K562 (cell line): Measurements from ENCODE around the gene IRS2. TPM values are rescaled to one million over a fixed set of nuclear protein-coding genes. Genes with fewer than 3 reads are reported as not detected.

ENCODE experiments used
- ATAC-seq: fragments of 200-7000 bp; cut with Tn5 transposase; 3 replicates; pipeline ENCODE4 v1.9.1; 2020; ENCODE audit warnings: moderate library complexity
- BruUV-seq: library from RNA; stranded (reverse); fragments of 400-500 nt; replicated peaks from 2 replicates; lab custom pipeline; 2021; lab: Mats Ljungman, UMichigan
- CTCF ChIA-PET: fragments of 300-600 bp; formaldehyde crosslinking; extraction: SDS; loops from one replicate; lab custom pipeline; 2021; ENCODE audit warnings: low intra/inter-chr PET ratio; lab: Yijun Ruan, JAX
- POLR2A ChIA-PET: fragments of 300-600, 350-650 bp; sonication (Branson Sonifier 250); formaldehyde crosslinking; extraction: SDS; loops from one replicate; lab custom pipeline; 2021; ENCODE audit warnings: antibody characterized with exemption, inconsistent platforms; lab: Yijun Ruan, JAX
- DNase-seq, 4 experiments: peaks; one replicate each; pipeline versions ENCODE4 v3.0.0 to v3.0.0-alpha.2; 2011 to 2018; ENCODE audit warnings: low spot score in 3 of 4, mixed read lengths in 3 of 4; ENCODE audit errors: extremely low read depth in 1 of 4
- FAIRE-seq: peaks from 2 replicates; lab custom pipeline; 2011; peaks lifted over from hg19 to GRCh38; lab: Jason Lieb, UNC
- H2AFZ ChIP-seq: 2 replicates; pipeline ENCODE4 v1.6.0; 2011; ENCODE audit warnings: low read depth, low read length, control low read depth, inconsistent platforms
- H3K27ac ChIP-seq: fragments of 200-600 bp; 3 replicates; pipeline ENCODE4 v1.8.0; 2011; ENCODE audit warnings: low read depth, mild to moderate bottlenecking, control low read depth, inconsistent platforms, low read length, moderate library complexity, mixed read lengths; ENCODE audit errors: extremely low read depth
- H3K27me3 ChIP-seq, 2 experiments: fragments of 300-600 bp in 1 of 2; 2 replicates in 1 of 2; 3 replicates in 1 of 2; pipeline versions ENCODE4 v1.6.0 to v1.8.0; 2011; ENCODE audit warnings: inconsistent platforms in 2 of 2, low read length in 2 of 2, mild to moderate bottlenecking in 1 of 2, mixed read lengths in 1 of 2, moderate library complexity in 1 of 2; ENCODE audit not compliant: control insufficient read depth in 2 of 2, insufficient read depth in 2 of 2
- H3K36me3 ChIP-seq: fragments of 300-600 bp; 3 replicates; pipeline ENCODE4 v1.8.0; 2011; ENCODE audit warnings: mild to moderate bottlenecking, low read length, inconsistent platforms; ENCODE audit not compliant: control insufficient read depth, insufficient read depth
- H3K4me1 ChIP-seq, 2 experiments: fragments of 200-600 bp in 1 of 2; replicated peaks in 1 of 2; 2 replicates in 1 of 2; 3 replicates in 1 of 2; pipeline versions ENCODE4 v1.5.1 to v1.8.0; 2011; ENCODE audit warnings: inconsistent platforms in 2 of 2, low read length in 2 of 2, mild to moderate bottlenecking in 1 of 2, mixed read lengths in 1 of 2, moderate library complexity in 1 of 2; ENCODE audit not compliant: control insufficient read depth in 2 of 2, insufficient read depth in 2 of 2
- H3K4me2 ChIP-seq: 2 replicates; pipeline ENCODE4 v1.6.1; 2011; ENCODE audit warnings: low read length, control low read depth, inconsistent platforms, mixed read lengths; ENCODE audit not compliant: insufficient read depth
- H3K4me3 ChIP-seq: fragments of 200-600 bp; sonication (generic), shearing (Covaris generic); 2 replicates; pipeline ENCODE4 v1.5.1; 2016; ENCODE audit warnings: control low read depth, inconsistent platforms
- H3K79me2 ChIP-seq: fragments of 200-600 bp; 3 replicates; pipeline ENCODE4 v1.8.0; 2011; ENCODE audit warnings: low read length, inconsistent platforms; ENCODE audit not compliant: control insufficient read depth, insufficient read depth
- H3K9ac ChIP-seq, 2 experiments: 2 replicates each; pipeline versions ENCODE4 v1.6.0 to v1.6.1; 2011; ENCODE audit warnings: low read depth in 2 of 2, low read length in 2 of 2, control low read depth in 1 of 2, inconsistent platforms in 1 of 2, mild to moderate bottlenecking in 1 of 2, mixed read lengths in 1 of 2; ENCODE audit not compliant: insufficient read depth in 1 of 2
- H3K9me1 ChIP-seq: one replicate; pipeline ENCODE4 v1.6.0; 2011; ENCODE audit warnings: inconsistent platforms, mild to moderate bottlenecking, low read length, moderate library complexity; ENCODE audit not compliant: control insufficient read depth, insufficient read depth
- H3K9me3 ChIP-seq: replicated peaks from 2 replicates; pipeline ENCODE4 v1.5.1; 2011; ENCODE audit warnings: low read depth, low read length, inconsistent platforms; ENCODE audit not compliant: control insufficient read depth, insufficient read depth
- H4K20me1 ChIP-seq: replicated peaks from 2 replicates; pipeline ENCODE4 v1.6.1; 2011; ENCODE audit warnings: low read length, inconsistent platforms, mixed read lengths; ENCODE audit not compliant: control insufficient read depth, insufficient read depth
- BACH1 ChIP-seq: fragments of 200-800 bp; sonication (Bioruptor generic); IDR thresholded peaks from 2 replicates; pipeline ENCODE4 v1.6.1; 2016; ENCODE audit warnings: missing genetic modification characterization, missing compliant biosample characterization
- CHD1 ChIP-seq: fragments of 200-600 bp; sonication (generic); IDR thresholded peaks from one replicate; pipeline ENCODE4 v1.6.1; 2012; ENCODE audit warnings: mild to moderate bottlenecking, moderate library complexity, low read length, inconsistent platforms
- ETV1 ChIP-seq: fragments of 450-650 bp; conservative IDR thresholded peaks from 2 replicates; pipeline ENCODE4 v1.6.1; 2016; ENCODE audit warnings: missing genetic modification characterization, control low read depth, low read depth, missing compliant biosample characterization
- FUS ChIP-seq: fragments of 200-400 bp; formaldehyde crosslinking; optimal IDR thresholded peaks from 2 replicates; pipeline ENCODE3; 2017; ENCODE audit warnings: low read depth, low read length
- GABPA ChIP-seq: fragments of 200-800 bp; sonication (Bioruptor generic); conservative IDR thresholded peaks from 2 replicates; pipeline ENCODE4 v1.6.1; 2016; ENCODE audit warnings: low read depth, missing genetic modification characterization, missing compliant biosample characterization
- GATAD2A ChIP-seq: fragments of 450-650 bp; IDR thresholded peaks from 2 replicates; pipeline ENCODE4 v1.6.1; 2017
- HNRNPH1 ChIP-seq: fragments of 200-400 bp; formaldehyde crosslinking; optimal IDR thresholded peaks from 2 replicates; pipeline ENCODE3; 2017; ENCODE audit warnings: low read depth, mild to moderate bottlenecking, low read length, moderate library complexity
- HSF4 ChIP-seq: fragments of 250-450 bp; sonication (Bioruptor Pico); IDR thresholded peaks from 2 replicates; pipeline ENCODE4 v2.1.2; 2022; ENCODE audit warnings: mild to moderate bottlenecking, moderate library complexity, borderline replicate concordance
- SRSF1 ChIP-seq: fragments of 200-400 bp; formaldehyde crosslinking; IDR thresholded peaks from 2 replicates; pipeline ENCODE4 v1.6.1; 2017; ENCODE audit warnings: mild to moderate bottlenecking, low read depth, low read length, moderate library complexity
- TAF7 ChIP-seq: fragments of 450-650 bp; IDR thresholded peaks from 2 replicates; pipeline ENCODE4 v1.6.1; 2016; ENCODE audit warnings: missing genetic modification characterization, missing compliant biosample characterization
- TAL1 ChIP-seq: fragments of 450-650 bp; IDR thresholded peaks from 2 replicates; pipeline ENCODE4 v1.6.1; 2016; ENCODE audit warnings: mild to moderate bottlenecking
- ZBTB17 ChIP-seq: fragments of 450-650 bp; formaldehyde crosslinking; IDR thresholded peaks from 2 replicates; pipeline ENCODE4 v1.4.0; 2020; ENCODE audit warnings: mild to moderate bottlenecking
- ZNF134 ChIP-seq: fragments of 250-450 bp; sonication (Bioruptor Pico); conservative IDR thresholded peaks from 2 replicates; pipeline ENCODE4 v1.4.0; 2020
- ZNF217 ChIP-seq: sonication (generic); formaldehyde crosslinking; IDR thresholded peaks from 2 replicates; pipeline ENCODE4 v1.8.0; 2022; ENCODE audit warnings: mild to moderate bottlenecking, missing genetic modification reagents
- ZNF699 ChIP-seq: fragments of 250-450 bp; sonication (Bioruptor Pico); IDR thresholded peaks from 2 replicates; pipeline ENCODE4 v1.8.0; 2021; ENCODE audit warnings: mild to moderate bottlenecking, moderate library complexity; ENCODE audit not compliant: insufficient replicate concordance
- ZNF77 ChIP-seq: fragments of 250-450 bp; sonication (Bioruptor Pico); IDR thresholded peaks from 2 replicates; pipeline ENCODE4 v1.5.0; 2020
- whole genome bisulfite sequencing: fragments of 100-300 bp; shearing (Covaris generic); methylation state at CpG from one replicate; pipeline ENCODE4 v1.1.6; 2016; ENCODE audit warnings: low coverage, mixed read lengths; ENCODE audit not compliant: insufficient coverage; ENCODE audit errors: missing lambda C conversion rate; 5-methylcytosine and 5-hydroxymethylcytosine counted together
- in situ Hi-C: fragments of 300-500 bp; cut with MboI; formaldehyde crosslinking; loops from 4 replicates; pipeline ENCODE4 v1.15.0; 2018; ENCODE audit warnings: inconsistent platforms, mixed read lengths
- intact Hi-C: fragments of 100-400 bp; cut with micrococcal nuclease; formaldehyde crosslinking; loops from 2 replicates; pipeline ENCODE4 v1.14.2; 2022
- polyA plus RNA-seq, 8 experiments: library from polyadenylated mRNA; depleted of rRNA in 4 of 8; stranded (reverse) in 5 of 8; unstranded in 3 of 8; fragments of >200 nt; fragmentation: Nextera tagmentation in 2 of 8; fragmentation: Illumina TruSeq in 1 of 8; extraction: Ambion mirVana in 2 of 8; extraction: Trizol in 1 of 8; gene quantifications; 2 replicates each; pipeline versions ENCODE4 v1.2.1 to v1.2.3, GENCODE V29; 2011 to 2014; ENCODE audit warnings: inconsistent platforms in 1 of 8, missing spikeins in 1 of 8
- total RNA-seq, 7 experiments: library from RNA; depleted of rRNA in 6 of 7; stranded (reverse); fragments of >200 nt in 6 of 7; fragmentation: Illumina TruSeq in 2 of 7; extraction: Trizol in 2 of 7; gene quantifications; 2 replicates each; pipeline versions ENCODE4 v1.2.1 to v1.2.3, GENCODE V29; 2011 to 2021; ENCODE audit warnings: low replicate concordance in 1 of 7
- TF ChIP-seq, protein P1 (sequence below): sonication (generic); formaldehyde crosslinking; IDR thresholded peaks from 2 replicates; pipeline ENCODE4 v1.8.0; 2022; ENCODE audit warnings: missing genetic modification reagents, mild to moderate bottlenecking, borderline replicate concordance
- TF ChIP-seq, protein P2 (sequence below), 3 experiments: IDR thresholded peaks in 2 of 3; conservative IDR thresholded peaks in 1 of 3; 2 replicates each; pipeline ENCODE4 v1.5.1; 2011 to 2012; ENCODE audit warnings: low read length in 3 of 3, mild to moderate bottlenecking in 3 of 3, control low read depth in 2 of 3, improper control_type of control experiment in 1 of 3, inconsistent platforms in 1 of 3, low read depth in 1 of 3, mixed read lengths in 1 of 3, moderate library complexity in 1 of 3; ENCODE audit not compliant: insufficient read depth in 2 of 3
- TF ChIP-seq, protein P3 (sequence below): fragments of 250-450 bp; sonication (Bioruptor Pico); IDR thresholded peaks from 2 replicates; pipeline ENCODE4 v1.5.0; 2021
- TF ChIP-seq, protein P4 (sequence below): fragments of 250-450 bp; sonication (Bioruptor Pico); IDR thresholded peaks from 2 replicates; pipeline ENCODE4 v1.5.0; 2022; ENCODE audit warnings: mild to moderate bottlenecking

IRS2 gene
- total and polyA plus RNA-seq, 9 of the 15 experiments (the other 6 are each of a cell fraction or from before 2014, with no cell fraction given): 0.36 to 4.6 (median 0.63) TPM

DNA sequence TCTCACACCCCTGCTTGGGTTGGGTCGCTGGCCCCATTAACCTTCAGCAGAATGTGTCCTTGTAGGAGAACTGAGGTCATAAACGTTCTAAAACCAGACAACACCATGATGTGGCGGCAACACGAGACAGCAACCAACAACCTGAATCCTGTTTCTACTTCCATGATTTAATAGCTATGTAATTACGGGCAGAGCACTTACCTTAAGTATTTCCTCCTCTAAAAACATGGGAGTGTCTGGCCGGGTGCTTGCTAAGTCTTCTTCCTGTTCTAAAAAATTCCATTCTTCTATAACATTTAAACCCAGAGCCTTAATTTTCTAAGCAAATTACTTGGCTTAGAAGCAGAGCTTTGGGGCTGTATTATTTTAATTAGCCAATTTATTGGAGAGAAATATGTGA is 33.5 kb upstream of the IRS2 start:
- ChIA-PET POLR2A (no interaction called here), CTCF (no interaction called here)
- ATAC-seq (no peak), DNase-seq (no peak), FAIRE-seq (no peak)
- no peak overlapping the region for H3K4me2 ChIP-seq
- no peaks in the 10 kb centered on the region for H3K4me1 ChIP-seq
- H4K20me1 ChIP-seq: no peaks in the 10 kb centered on the region
- peaks cover 0 to 13% of the 10 kb centered on the region in 2 experiments; a peak in 4 of 5 replicates for H3K27me3 ChIP-seq
- in situ Hi-C loops: no loop called here
- TF ChIP-seq ZBTB17 (CRISPR knock-in tag): no peak
- TF ChIP-seq HNRNPH1: no peak
- TF ChIP-seq BACH1: no peak
- no peak for TF ChIP-seq ZNF134 (CRISPR knock-in tag)
- TF ChIP-seq, protein P1, sequence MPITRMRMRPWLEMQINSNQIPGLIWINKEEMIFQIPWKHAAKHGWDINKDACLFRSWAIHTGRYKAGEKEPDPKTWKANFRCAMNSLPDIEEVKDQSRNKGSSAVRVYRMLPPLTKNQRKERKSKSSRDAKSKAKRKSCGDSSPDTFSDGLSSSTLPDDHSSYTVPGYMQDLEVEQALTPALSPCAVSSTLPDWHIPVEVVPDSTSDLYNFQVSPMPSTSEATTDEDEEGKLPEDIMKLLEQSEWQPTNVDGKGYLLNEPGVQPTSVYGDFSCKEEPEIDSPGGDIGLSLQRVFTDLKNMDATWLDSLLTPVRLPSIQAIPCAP: no peak
- TF ChIP-seq FUS: no peak
- TF ChIP-seq GABPA (tag): no peak
- TF ChIP-seq ETV1 (tag): no peak
- TF ChIP-seq, protein P2, sequence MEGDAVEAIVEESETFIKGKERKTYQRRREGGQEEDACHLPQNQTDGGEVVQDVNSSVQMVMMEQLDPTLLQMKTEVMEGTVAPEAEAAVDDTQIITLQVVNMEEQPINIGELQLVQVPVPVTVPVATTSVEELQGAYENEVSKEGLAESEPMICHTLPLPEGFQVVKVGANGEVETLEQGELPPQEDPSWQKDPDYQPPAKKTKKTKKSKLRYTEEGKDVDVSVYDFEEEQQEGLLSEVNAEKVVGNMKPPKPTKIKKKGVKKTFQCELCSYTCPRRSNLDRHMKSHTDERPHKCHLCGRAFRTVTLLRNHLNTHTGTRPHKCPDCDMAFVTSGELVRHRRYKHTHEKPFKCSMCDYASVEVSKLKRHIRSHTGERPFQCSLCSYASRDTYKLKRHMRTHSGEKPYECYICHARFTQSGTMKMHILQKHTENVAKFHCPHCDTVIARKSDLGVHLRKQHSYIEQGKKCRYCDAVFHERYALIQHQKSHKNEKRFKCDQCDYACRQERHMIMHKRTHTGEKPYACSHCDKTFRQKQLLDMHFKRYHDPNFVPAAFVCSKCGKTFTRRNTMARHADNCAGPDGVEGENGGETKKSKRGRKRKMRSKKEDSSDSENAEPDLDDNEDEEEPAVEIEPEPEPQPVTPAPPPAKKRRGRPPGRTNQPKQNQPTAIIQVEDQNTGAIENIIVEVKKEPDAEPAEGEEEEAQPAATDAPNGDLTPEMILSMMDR (IDR thresholded peaks at IDR 0.05 in 2 of 3, conservative IDR thresholded peaks at IDR 0.05 in 1 of 3; ENCODE audit: insufficient read depth in 2 of 3, low read depth in 1 of 3, low read length in 3 of 3): no peak
- no peak for TF ChIP-seq CHD1
- no peak for TF ChIP-seq TAL1
- no peak for TF ChIP-seq HSF4 (CRISPR knock-in tag)
- TF ChIP-seq, protein P3, sequence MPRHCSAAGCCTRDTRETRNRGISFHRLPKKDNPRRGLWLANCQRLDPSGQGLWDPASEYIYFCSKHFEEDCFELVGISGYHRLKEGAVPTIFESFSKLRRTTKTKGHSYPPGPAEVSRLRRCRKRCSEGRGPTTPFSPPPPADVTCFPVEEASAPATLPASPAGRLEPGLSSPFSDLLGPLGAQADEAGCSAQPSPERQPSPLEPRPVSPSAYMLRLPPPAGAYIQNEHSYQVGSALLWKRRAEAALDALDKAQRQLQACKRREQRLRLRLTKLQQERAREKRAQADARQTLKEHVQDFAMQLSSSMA: no peak
- TF ChIP-seq, protein P4, sequence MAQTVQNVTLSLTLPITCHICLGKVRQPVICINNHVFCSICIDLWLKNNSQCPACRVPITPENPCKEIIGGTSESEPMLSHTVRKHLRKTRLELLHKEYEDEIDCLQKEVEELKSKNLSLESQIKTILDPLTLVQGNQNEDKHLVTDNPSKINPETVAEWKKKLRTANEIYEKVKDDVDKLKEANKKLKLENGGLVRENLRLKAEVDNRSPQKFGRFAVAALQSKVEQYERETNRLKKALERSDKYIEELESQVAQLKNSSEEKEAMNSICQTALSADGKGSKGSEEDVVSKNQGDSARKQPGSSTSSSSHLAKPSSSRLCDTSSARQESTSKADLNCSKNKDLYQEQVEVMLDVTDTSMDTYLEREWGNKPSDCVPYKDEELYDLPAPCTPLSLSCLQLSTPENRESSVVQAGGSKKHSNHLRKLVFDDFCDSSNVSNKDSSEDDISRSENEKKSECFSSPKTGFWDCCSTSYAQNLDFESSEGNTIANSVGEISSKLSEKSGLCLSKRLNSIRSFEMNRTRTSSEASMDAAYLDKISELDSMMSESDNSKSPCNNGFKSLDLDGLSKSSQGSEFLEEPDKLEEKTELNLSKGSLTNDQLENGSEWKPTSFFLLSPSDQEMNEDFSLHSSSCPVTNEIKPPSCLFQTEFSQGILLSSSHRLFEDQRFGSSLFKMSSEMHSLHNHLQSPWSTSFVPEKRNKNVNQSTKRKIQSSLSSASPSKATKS (CRISPR knock-in tag): no peak
- no peak for TF ChIP-seq ZNF217 (CRISPR knock-in tag)
- no peak for TF ChIP-seq SRSF1
- TF ChIP-seq GATAD2A: no peak
- no peak for TF ChIP-seq ZNF699
- TF ChIP-seq ZNF77: no peak
- TF ChIP-seq TAF7 (tag): no peak
- intact Hi-C loops: no loop called here
- H3K9ac ChIP-seq: no peak overlapping the region
- H3K36me3 ChIP-seq: no peaks in the 10 kb centered on the region
- H3K79me2 ChIP-seq: no peaks in the 10 kb centered on the region
- WGBS: 3% methylated on average over 6 of the region's 6 CpGs
- no peaks in the 10 kb centered on the region for H3K9me1 ChIP-seq
- no TSS peak for BruUV-seq
- no peaks in the 10 kb centered on the region for H3K9me3 ChIP-seq
- H2AFZ ChIP-seq: no peak overlapping the region
- no peak overlapping the region for H3K4me3 ChIP-seq
- H3K27ac ChIP-seq: no peak overlapping the region
